ENCODE measurements around the gene RAG1.
A peak's percentile ranks its signal among the peaks of the same experiment; 100 is the strongest.

RAG1 gene

GRCh38 chr11:36590513-36590912, 22.7 kb downstream of the RAG1 start:
- DNase-seq (ENCODE audit: low spot score) = no peak

DNA sequence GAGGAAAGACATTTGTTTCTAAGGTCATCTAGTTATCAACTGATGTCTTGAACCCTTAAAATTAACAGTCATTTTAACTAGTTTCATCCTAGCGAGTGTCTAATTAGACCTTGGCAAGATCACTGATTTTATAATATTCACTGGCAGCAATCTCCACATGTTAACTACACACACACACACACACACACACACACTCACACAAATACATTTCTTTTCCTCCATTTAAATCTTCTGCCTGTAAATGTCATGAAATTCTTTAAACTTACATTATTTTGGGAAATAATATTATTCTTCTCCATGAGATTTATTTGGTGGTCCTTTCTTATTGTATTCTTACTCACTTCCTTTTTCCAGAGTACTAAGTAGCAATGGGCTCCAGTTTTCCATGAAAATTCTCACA, 23.6 kb downstream of the RAG1 start:
- no peak for DNase-seq (ENCODE audit: low spot score)

- peak; percentile 47 for DNase-seq (ENCODE audit: low spot score)
These were observed 26.6 kb downstream of the RAG1 start, which contains the start of gene IFTAP for GRCh38 chr11:36594316-36594989. TSS of gene IFTAP (plus strand) at chr11:36594502. CDS start at chr11:36610104, 15,602 bp downstream.

DNA sequence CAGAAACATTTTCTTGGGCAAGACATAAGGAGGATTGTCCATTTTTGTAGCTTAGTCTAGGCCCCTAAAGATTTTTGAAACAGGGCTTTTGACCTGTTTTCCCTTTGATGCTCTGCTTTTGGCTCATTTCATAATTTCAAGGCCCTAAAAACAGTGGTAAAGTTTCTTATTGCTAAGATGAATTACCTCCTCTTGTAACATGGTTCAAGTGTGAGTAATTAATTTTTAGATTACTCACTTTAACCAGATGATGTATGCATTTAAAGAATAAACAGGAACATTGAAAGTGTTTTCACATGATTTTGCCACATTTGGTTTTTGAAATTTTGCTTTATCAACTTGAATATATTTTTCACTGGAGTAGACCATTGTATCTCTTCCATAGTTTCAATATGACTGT, 29.1 kb downstream of the RAG1 start:
- DNase-seq (ENCODE audit: low spot score) = no peak

- DNase-seq (ENCODE audit: low spot score) = no peak
These were observed 30.2 kb downstream of the RAG1 start, which contains the start of gene RAG2 for GRCh38 chr11:36598051-36598450. TSS of gene RAG2 (minus strand) at chr11:36598236. CDS start at chr11:36594168, 4,068 bp downstream.

GRCh38 chr11:36600180-36600579, 32.4 kb downstream of the RAG1 start:
- DNase-seq (ENCODE audit: low spot score) = no peak

GRCh38 chr11:36601155-36601554, 33.3 kb downstream of the RAG1 start:
- no peak for DNase-seq (ENCODE audit: low spot score)

DNA sequence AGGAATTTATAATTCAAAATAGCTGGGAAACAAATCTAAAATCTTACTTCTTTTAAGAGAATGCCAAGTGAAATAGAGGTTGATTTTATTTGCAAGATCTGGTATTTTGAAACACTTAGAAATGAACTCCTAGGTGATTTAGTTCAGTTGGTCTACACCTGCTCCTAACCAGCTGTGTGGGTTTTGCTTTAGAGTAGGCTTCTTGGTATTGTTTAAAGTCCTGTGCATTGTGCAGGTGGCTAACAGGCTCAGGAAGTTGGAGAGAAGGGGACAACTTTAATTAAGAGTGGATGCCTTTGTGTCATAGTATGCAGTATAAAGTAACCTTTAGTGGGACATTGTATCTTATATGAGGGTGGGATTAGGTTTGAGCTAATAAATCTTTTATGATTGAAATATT, 34.3 kb downstream of the RAG1 start:
- no peak for DNase-seq (ENCODE audit: low spot score)

DNA sequence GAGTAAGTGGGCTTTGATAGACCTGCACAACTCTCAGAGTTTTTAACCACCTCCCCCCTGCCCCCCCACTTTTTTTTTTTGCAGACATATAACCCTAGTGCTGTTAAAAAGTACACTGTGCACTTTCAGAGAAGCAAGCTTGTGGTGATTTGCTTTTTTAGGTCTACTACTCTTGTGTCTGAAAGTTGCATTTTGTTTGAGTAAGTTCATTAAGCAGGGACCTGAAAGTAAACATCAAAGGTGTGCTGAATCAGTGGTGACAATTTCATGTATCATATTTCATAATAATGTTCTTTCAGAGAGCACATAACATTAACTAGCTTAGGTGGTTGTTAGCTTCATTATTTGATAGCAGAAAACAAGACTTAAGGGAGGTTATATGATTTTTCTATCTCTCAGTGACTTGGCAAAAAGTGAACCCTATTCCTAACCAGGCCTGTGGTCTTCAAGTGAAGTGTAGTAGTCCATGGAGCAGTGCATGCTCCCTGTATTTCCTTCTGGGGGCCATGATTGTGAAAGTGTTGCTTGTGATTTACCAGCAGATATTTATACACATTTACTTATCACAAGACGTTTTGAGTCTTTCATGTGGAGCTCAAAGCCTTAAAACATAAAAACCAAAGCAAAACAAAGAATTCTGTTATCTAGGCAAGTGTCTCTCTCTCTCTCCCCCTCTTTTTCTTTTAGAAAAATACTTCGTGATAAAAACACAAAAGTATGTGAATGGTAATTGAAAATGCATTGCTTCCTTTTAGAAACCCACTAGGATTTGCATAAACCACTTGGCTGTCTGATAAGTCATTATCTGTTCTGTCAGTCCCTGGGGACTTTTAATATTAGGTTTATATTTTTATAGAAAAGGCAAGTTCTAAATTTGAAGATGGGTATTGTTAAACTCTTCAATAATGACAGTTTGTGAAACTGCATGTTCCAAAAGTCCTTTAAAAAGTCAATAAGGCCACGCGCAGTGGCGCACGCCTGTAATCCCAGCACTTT, 37.7 kb downstream of the RAG1 start:
- no peak for DNase-seq (ENCODE audit: low spot score)

DNA sequence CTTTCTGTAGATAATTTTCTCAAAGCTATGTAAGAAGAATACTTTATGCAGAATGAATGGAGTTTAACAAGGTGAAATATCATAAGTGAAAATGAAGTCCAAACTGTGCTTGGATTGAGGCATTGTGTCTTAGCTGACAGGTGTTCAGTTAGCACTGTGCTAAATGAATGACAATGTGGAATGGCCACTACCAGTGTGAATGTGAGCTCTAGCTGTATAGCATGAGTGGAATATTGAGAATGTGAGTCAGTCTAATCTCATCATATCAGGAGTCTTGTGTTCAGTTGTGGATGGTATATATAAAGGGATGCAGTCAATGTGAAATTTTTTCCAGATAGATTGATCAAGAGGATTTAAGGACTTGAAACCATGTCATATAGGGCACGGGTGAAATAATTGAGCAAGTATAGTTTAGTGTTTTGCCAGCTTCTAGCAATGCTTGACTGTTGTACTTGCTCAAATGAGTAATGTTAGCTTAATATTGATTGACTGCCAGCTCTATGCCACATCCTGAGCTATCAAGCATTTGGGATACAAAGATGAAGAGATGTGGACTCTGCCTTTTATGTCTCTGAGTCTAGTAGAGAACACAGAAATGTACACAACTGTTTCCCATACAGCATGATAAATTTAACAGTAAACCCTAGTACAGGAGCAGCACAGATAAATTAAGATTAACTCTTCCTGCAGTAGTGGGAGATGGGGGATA, 40.8 kb downstream of the RAG1 start:
- DNase-seq (ENCODE audit: low spot score) = no peak

DNA sequence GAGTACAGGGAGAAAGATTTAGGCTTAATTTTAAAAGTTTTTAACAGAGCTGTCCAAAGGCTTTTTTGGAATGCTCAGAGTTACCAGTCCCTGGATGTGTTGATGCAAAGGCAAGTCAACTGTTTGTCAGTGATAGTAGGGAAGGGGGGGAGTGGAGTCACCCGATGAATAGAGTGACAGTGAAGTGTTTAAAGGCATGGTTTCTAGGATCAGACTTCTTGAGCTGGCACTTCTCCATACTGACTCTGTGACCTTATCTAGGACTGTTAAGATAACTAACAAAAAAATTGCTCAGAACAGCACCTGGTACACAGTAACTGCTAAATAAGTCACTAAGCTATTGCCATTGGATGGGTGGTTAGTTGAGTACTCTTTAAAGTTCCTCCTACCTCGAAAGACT, 41.6 kb downstream of the RAG1 start:
- no peak for DNase-seq (ENCODE audit: low spot score)

- no peak for DNase-seq (ENCODE audit: low spot score)
These were observed 48.0 kb downstream of the RAG1 start for GRCh38 chr11:36615826-36616225.

DNA sequence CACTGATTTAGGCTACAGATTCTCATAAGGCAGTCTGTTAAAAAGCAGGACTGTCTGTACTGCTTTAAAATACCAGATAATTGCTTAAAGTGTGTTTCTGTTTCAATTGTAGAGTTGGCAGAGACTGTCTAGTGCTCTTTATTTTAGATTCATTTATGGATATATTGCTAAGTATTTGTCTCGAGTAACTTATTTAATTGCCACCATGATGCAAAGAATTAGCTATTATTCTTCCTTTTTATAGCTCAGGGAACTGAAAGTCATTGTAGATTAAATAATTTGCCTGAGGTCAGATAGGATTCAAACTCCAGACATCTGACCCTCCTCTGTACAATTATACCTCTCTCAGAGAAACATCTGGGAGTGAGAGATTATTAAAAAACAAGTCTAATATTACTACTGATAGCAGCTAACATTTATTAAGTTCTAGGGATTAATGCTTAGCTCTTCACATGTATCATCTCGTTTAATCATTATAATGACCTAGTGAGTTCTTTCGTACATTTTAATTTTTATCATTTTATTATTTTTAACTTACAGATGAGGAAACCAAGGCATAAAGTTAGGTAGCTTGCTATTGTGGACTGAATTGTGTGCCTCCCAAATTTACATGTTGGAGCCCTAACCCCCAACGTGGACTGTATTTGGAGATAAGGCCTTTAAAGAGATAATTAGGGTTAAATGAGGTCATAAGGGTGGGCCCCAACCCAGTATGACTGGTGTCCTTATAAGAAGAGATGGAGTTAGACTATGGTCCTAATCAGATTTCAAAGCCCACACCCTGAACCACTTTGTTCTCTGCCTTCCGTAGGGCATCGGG, 49.9 kb downstream of the RAG1 start:
- no peak for DNase-seq (ENCODE audit: low spot score)

GRCh38 chr11:36618363-36619047, 50.7 kb downstream of the RAG1 start:
- no peak for DNase-seq (ENCODE audit: low spot score)

- no peak for DNase-seq (ENCODE audit: low spot score)
These were observed 51.7 kb downstream of the RAG1 start for GRCh38 chr11:36619502-36619901.

GRCh38 chr11:36620246-36620645, 52.4 kb downstream of the RAG1 start:
- DNase-seq (ENCODE audit: low spot score) = no peak

GRCh38 chr11:36622431-36623136, 54.8 kb downstream of the RAG1 start:
- peak; percentile 5 for DNase-seq (ENCODE audit: low spot score)

DNA sequence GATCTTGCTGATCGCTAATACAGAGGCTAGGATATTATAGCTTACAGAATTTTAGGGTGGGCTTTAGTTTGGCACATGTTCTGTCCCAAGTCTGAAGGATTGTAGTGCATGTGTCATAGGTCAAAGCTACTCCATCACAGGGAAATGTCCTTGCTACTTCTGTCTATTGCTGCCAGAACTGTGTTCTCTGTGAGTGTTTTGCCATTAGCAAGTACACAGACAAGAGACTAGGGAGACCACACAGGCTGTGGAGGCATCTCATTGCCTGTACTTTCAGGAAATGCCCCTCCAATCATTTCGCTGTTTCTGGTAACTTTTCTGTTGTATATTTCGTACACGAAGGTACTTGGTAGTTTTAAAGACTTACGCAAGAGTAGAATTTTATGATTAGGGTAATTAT, 55.7 kb downstream of the RAG1 start:
- no peak for DNase-seq (ENCODE audit: low spot score)

DNA sequence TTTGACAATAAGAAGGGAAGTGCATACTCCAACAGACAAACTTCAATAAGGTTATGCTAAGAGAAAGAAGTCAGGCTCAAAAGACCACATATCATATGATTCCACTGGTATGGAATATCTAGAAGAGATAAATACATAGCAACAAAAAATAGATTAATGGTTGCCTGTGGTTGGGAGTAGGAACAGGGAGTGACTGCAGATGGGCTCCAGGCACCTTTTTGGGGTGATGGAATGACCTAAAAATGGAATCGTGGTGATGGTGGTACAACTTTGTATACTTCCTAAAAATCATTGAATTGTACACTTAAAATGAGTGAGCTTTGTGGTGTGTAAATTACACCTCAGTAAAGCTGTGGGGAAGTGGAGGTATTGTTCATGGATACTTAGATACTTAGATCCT, 59.2 kb downstream of the RAG1 start:
- no peak for DNase-seq (ENCODE audit: low spot score)

DNA sequence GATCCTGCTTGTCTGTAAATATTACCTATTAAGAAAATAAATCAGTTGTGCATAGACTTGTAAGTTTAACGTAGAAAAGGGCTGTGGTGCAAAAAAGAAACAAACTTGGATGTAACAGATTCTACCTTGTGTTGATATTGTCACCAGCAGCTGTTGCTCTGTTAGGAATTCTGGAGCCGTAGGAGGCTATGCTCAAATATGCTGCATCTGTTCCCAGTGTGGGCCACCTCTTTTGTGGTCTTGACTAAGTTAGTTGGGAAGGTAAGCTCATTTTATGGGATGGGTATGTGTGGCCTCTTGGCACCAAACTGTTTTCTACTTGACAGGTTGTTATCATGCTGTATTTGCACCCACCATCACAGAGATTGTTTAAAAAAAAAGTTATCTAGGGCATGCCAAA, 59.7 kb downstream of the RAG1 start:
- DNase-seq (ENCODE audit: low spot score) = no peak
